A673 (cell line): ENCODE results near the gene SLC22A3. TPM values are rescaled to one million over a fixed set of nuclear protein-coding genes. Genes with fewer than 3 reads are reported as not detected.

ENCODE experiments used
- BruUV-seq: library from RNA; stranded (reverse); fragments of 400-500 nt; replicated peaks from 2 replicates; lab custom pipeline; 2021; lab: Mats Ljungman, UMichigan
- CTCF ChIA-PET: fragments of 300-600 bp; sonication (Branson Sonifier 250); formaldehyde crosslinking; loops from one replicate; lab custom pipeline; 2022; ENCODE audit warnings: antibody characterized with exemption; lab: Charles Lee
- POLR2A ChIA-PET: fragments of 300-600 bp; sonication (Branson Sonifier 250); formaldehyde crosslinking; loops from one replicate; lab custom pipeline; 2022; ENCODE audit warnings: antibody characterized with exemption; ENCODE audit not compliant: low non-redundant PET; lab: Charles Lee
- DNase-seq: peaks from one replicate; pipeline ENCODE4 v3.0.0-alpha.2; 2015; ENCODE audit warnings: low spot score
- H3K27ac ChIP-seq: fragments of 200-600 bp; sonication (generic); 2 replicates; pipeline ENCODE4 v1.5.1; 2016; ENCODE audit warnings: mixed run types, low read depth, mild to moderate bottlenecking, mixed read lengths, antibody characterized with exemption, low read length; ENCODE audit not compliant: poor library complexity, severe bottlenecking
- H3K27me3 ChIP-seq: fragments of 200-600 bp; sonication (generic); replicated peaks from 2 replicates; pipeline ENCODE4 v1.6.1; 2017; ENCODE audit warnings: mixed run types, low read depth, mild to moderate bottlenecking, mixed read lengths, antibody characterized with exemption, low read length; ENCODE audit not compliant: insufficient read depth, poor library complexity
- H3K36me3 ChIP-seq: fragments of 200-600 bp; sonication (generic); 2 replicates; pipeline ENCODE4 v1.6.1; 2016; ENCODE audit warnings: mixed run types, mild to moderate bottlenecking, mixed read lengths, antibody characterized with exemption, low read length; ENCODE audit not compliant: insufficient read depth, poor library complexity, severe bottlenecking
- H3K4me1 ChIP-seq: fragments of 200-600 bp; sonication (generic); 2 replicates; pipeline ENCODE4 v1.6.1; 2017; ENCODE audit warnings: mixed run types, mild to moderate bottlenecking, mixed read lengths, antibody characterized with exemption, low read length; ENCODE audit not compliant: insufficient read depth, poor library complexity, severe bottlenecking
- H3K4me3 ChIP-seq: fragments of 200-600 bp; sonication (generic); 2 replicates; pipeline ENCODE4 v1.5.1; 2016; ENCODE audit warnings: low read depth, mixed run types, mild to moderate bottlenecking, mixed read lengths, low read length; ENCODE audit not compliant: poor library complexity, severe bottlenecking
- H3K9me3 ChIP-seq: fragments of 200-600 bp; sonication (generic); 2 replicates; pipeline ENCODE4 v1.6.1; 2016; ENCODE audit warnings: mixed run types, low read depth, mild to moderate bottlenecking, mixed read lengths, antibody characterized with exemption, low read length; ENCODE audit not compliant: poor library complexity, severe bottlenecking
- EZH2 ChIP-seq: fragments of 200-600 bp; sonication (generic); IDR thresholded peaks from 2 replicates; pipeline ENCODE4 v1.6.1; 2017; ENCODE audit warnings: borderline replicate concordance, low read depth, mild to moderate bottlenecking, mixed read lengths, antibody characterized with exemption, low read length; ENCODE audit not compliant: poor library complexity, severe bottlenecking
- intact Hi-C: fragments of 100-400 bp; cut with micrococcal nuclease; formaldehyde crosslinking; loops from one replicate; pipeline ENCODE4 v1.10.0; 2022; ENCODE audit not compliant: unreplicated experiment
- total RNA-seq: library from RNA; stranded (reverse); gene quantifications from 2 replicates; pipeline ENCODE4 v1.2.3, GENCODE V29; 2021
- TF ChIP-seq, protein P1 (sequence below): fragments of 300-800, 200-600 bp; sonication (generic); conservative IDR thresholded peaks from 2 replicates; pipeline ENCODE4 v1.5.1; 2017; ENCODE audit warnings: low read depth, mild to moderate bottlenecking, antibody characterized with exemption, low read length, moderate library complexity, mixed read lengths

SLC22A3 gene
- total RNA-seq, 1 experiment from 2014 or later = not detected

GRCh38 chr6:160360955-160361354, 12.8 kb downstream of the SLC22A3 start:
- ChIA-PET CTCF (no interaction called here), POLR2A (no interaction called here)
- no peaks in the 10 kb centered on the region for H3K9me3 ChIP-seq
- no peaks in the 10 kb centered on the region for H3K36me3 ChIP-seq
- no peak for TF ChIP-seq EZH2
- TF ChIP-seq, protein P1, sequence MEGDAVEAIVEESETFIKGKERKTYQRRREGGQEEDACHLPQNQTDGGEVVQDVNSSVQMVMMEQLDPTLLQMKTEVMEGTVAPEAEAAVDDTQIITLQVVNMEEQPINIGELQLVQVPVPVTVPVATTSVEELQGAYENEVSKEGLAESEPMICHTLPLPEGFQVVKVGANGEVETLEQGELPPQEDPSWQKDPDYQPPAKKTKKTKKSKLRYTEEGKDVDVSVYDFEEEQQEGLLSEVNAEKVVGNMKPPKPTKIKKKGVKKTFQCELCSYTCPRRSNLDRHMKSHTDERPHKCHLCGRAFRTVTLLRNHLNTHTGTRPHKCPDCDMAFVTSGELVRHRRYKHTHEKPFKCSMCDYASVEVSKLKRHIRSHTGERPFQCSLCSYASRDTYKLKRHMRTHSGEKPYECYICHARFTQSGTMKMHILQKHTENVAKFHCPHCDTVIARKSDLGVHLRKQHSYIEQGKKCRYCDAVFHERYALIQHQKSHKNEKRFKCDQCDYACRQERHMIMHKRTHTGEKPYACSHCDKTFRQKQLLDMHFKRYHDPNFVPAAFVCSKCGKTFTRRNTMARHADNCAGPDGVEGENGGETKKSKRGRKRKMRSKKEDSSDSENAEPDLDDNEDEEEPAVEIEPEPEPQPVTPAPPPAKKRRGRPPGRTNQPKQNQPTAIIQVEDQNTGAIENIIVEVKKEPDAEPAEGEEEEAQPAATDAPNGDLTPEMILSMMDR = no peak
- intact Hi-C loops = no loop called here
- H3K27me3 ChIP-seq = peaks cover 28% of the 10 kb centered on the region
- H3K27ac ChIP-seq = no peak overlapping the region
- no peak for DNase-seq
- no peaks in the 10 kb centered on the region for H3K4me1 ChIP-seq
- H3K4me3 ChIP-seq = no peak overlapping the region
- no TSS peak for BruUV-seq

DNA sequence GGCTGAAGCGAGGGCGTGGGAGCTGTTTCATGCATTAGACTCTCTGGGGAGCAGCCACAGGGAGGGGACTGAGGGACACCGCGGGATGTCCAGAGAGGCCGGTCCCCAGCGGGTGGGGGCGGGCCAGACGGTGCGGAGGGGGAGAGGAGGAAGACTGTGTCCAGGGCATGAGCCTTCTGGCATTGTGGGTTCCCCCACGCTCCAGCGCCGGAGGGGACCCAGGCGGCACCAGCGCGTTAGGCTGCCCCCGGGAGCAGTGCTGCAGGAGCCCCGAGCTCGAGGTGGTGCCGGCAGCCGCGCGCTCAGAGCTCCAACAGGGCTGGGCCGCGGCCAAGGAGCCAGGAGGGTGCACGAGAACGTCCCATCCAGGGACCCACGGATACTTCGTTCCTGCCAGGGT, 14.4 kb downstream of the SLC22A3 start:
- ChIA-PET CTCF (no interaction called here), POLR2A (no interaction called here)
- Histone ChIP-seq H3K27me3 (peaks cover 17% of the 10 kb centered on the region), H3K4me1 (no peaks in the 10 kb centered on the region), H3K9me3 (no peaks in the 10 kb centered on the region), H3K27ac (no peak overlapping the region), H3K4me3 (no peak overlapping the region), H3K36me3 (no peaks in the 10 kb centered on the region)
- intact Hi-C loops = no loop called here
- no TSS peak for BruUV-seq
- no peak for DNase-seq
- TF ChIP-seq, protein P1 = no peak
- no peak for TF ChIP-seq EZH2

DNA sequence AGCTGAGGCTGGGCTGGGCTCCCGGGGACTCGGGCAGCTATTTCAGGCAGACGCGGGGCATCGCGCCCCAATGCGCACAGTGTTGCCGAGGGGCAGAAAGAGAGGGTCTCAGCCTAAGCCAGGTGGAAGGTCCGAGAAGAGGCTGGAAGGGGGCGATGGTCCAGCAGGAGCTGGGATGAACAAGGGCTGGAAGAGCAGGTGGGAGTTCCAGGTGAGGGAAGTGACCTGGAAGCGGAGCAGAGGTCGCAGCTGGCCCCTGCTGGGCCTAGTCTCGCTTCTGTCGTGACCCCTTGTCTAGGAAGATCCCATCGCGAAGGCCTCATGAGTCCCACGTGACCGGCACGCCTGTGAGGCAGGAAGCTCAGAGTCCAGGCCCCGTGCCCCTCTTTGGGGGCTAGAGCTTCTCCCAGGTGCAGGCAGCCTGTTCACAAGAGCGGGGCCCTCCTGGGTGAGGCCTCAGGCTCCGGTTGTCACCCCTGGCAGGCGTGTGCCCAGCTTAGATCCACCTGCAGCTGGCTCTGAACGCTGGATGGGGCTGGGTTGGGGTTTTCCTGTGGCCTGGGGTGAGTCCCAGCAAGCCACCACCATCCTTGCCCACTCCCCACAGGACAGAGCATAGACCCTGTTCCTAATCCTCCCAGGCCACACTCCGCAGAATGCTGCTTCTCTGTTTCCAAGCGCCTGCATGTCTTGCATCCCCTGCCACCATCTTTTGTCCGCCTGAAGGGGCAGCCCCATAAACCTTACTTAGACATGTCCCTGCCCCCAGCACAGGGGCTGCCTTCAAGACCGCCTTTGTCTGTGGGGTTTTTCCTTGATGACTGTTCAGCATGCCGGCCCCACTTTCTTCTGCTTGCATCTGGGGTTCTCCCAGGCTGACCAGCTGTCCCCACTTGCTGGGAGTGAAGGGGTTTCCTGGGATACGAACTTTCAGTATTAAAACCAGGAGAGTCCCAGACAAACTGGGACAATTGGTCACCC, 15.1 kb downstream of the SLC22A3 start:
- Histone ChIP-seq H3K36me3 (no peaks in the 10 kb centered on the region), H3K4me3 (no peak overlapping the region), H3K27ac (no peak overlapping the region), H3K27me3 (peaks cover 10% of the 10 kb centered on the region), H3K4me1 (no peaks in the 10 kb centered on the region), H3K9me3 (no peaks in the 10 kb centered on the region)
- CTCF ChIA-PET = no interaction called here
- TF ChIP-seq EZH2 = no peak
- TF ChIP-seq, protein P1 = no peak
- intact Hi-C loops = no loop called here
- POLR2A ChIA-PET = no interaction called here
- DNase-seq = no peak
- BruUV-seq = no TSS peak
